NCI-H146 (cell line): ENCODE results near the gene SGTA.

Source experiments
- DNase-seq: peaks from one replicate; lab custom pipeline; 2025; lab: John Stamatoyannopoulos, UW

SGTA gene

DNA sequence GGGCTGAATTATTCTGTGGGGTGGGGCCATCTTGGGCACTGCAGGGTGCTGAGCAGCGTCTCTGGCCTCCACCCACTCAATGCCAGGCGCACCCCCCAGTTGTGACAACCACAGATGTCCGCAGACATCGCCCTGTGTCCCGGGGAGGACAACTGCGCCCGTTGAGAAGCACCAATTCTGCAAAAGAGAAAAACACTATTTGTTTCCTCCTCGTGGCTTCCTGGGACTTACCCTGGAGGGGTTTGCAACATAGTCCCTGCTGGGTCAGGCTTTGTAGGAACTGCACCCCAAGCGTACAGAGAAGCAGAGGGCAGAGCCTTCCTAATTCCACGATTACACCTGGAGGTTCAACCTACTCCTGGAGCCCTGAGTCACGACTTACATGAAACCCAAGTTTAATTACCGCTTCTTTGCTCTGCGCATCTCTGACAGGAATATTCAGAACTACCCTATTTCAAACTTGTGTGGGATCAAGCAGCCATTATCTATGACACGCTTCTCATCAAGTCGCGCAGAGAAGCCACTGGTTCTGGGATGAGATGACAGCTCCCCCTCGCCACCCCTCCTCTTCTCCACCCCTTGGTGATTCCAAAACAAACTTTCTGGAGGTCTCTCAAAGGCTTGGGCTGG, 32.1 kb downstream of the SGTA start:
- no peak for DNase-seq

DNA sequence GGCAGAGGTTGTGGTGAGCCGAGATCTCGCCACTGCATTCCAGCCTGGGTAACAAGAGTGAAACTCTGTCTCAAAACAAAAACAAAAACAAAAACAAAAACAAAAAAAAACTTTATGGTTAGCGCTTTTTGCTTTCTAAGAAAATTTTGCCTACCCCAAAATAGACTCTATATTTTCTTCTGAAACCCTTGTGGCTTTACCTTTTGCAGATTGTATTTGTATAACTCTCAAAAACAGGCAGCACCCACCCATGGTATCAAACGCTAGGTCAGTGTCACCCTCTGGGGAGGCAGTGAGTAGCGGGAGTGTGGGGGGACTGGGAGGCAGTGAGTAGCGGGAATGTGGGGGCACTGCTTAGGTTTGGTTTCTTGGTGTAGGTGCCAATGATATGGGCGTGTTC, 35.7 kb downstream of the SGTA start:
- DNase-seq = no peak

DNA sequence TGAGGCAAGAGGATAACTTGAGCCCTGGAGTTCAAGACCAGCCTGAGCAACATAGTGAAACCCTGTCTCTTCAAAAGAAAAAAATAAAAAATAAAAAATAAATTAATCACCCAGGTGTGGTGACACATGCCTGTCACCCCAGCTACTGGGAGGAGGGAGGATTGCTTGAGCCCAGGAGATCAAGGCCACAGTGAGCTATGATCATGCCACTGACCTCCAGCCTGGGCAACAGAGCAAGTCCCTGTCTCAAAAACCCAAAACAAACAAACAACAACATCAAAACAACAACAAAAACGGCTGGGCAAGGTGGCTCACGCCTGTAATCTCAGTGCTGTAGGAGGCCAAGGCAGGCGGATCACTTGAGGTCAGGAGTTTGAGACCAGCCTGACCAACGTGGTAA, 39.0 kb downstream of the SGTA start:
- no peak for DNase-seq

DNA sequence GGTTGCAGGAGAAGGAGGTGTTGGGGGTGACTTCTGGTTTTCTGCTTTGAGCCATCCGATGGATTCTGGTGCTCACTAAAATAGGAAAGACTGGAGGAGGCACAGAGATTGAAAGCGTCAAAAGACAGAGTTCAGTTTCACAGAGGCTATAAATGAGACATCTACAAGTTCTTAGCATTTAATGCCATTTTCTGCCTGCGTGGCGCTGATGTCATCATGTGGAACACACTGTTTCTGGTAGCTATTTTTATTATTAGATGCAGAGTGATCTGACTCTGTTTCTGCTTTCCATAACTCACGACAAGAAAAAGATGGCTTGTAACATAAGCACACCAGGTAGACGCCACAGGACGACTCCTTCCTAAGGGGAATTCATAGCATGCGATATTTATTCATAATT, 40.0 kb downstream of the SGTA start:
- DNase-seq = no peak

DNA sequence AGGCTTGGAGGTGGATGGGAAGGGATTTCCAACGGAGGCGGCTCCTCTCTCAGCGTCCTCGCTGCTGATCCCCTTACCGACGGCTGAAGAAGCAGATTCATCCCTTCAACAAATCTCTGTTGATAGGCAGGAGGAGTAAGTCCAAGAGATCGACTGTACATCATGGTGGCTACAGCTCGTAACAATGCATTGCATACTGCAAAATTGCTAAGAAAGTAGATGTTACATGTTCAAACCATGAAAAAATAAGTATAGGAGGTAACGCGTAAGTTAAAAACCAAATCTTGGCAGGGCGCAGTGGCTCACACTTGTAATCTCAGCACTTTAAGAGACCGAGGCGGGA, 42.8 kb downstream of the SGTA start:
- no peak for DNase-seq

DNA sequence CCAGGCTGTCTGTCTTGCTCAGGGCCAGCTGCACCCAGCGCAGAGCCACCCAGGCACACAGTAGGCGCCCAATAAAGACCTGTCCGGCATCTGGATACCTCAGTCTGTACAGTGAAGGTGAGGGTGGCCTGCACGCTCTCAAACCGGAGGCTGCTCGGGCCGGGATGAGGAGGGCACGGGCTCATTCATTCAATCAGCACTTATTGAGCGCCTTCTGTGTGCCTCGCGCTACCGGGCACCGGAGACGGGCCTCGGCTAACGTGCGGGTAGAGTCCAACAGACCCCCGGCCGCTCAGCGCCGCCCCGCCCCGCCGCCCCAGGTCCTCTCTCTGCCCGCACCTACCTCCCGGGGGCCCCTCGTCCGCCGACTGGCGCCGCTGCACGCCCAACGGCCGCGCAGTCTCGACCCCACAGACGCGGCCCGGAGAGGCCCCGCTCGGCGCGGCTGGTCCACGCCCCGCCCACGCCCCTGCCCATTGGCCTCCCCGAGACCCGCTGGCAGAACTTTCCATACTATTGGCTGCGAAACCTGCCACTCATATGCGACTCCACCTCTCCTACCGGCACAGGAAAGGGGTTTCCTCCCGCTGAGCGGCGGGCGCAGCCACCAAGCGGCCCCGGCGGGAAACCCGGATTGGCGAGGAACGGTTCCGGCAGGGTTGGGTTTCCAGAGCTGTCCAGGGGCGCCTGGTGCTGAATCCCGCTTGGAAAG, 43.3 kb downstream of the SGTA start, which contains the start of gene SLC39A3:
TSS of gene SLC39A3 (minus strand) at position 416 of the 712 bp plus-strand sequence. CDS start 2,760 bp downstream, outside the sequence.
- peak; percentile 91 for DNase-seq

DNA sequence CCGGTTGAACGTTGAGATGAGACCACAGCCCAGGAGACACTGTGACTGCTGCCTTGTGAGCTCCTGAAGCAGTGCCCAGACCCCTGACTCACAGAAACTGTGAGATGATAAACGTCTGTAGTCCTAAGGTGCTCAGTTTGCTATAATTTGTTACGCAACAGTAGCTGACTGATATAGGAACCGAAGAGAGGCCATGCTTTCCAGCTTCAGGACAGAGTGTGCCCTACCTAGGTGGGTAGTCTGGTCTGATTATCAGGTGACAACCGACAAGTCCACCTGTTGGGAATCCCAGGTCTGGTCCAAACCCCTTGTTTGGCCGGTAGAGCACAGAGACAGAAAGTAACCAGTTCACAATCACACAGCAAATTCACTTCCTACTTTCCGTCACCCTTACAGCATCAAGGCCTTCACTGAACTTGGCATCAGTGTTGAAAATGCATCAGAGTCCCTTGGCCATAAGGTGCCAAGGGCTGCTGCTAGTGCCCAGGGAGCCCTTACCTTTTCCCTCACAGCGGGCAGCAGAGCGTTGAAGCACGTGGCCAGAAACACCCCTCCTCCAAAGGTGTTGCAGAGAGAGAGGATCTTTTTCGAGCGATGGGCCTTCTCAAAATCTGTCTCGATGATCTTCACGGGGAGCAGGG, 46.4 kb downstream of the SGTA start:
- DNase-seq = no peak

DNA sequence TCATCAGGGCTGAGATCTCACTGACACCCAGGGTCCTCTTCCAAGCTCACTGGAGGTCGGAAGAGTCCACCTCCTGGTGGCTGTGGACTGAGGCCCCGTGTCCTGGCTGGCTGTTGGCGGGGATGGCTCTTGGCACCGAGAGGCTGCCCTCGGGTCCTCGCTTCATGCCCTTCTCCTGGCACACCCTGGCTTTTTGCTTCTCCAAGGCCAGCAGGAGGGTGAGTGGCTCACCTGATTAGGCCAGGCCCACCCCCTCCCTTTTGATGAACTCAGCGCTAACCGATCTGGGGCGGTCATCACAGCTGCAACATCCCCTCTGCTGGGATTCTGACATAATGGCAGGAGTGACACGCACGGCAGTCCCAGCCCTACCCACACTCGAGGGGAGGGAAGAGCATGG, 47.7 kb downstream of the SGTA start:
- DNase-seq = no peak

DNA sequence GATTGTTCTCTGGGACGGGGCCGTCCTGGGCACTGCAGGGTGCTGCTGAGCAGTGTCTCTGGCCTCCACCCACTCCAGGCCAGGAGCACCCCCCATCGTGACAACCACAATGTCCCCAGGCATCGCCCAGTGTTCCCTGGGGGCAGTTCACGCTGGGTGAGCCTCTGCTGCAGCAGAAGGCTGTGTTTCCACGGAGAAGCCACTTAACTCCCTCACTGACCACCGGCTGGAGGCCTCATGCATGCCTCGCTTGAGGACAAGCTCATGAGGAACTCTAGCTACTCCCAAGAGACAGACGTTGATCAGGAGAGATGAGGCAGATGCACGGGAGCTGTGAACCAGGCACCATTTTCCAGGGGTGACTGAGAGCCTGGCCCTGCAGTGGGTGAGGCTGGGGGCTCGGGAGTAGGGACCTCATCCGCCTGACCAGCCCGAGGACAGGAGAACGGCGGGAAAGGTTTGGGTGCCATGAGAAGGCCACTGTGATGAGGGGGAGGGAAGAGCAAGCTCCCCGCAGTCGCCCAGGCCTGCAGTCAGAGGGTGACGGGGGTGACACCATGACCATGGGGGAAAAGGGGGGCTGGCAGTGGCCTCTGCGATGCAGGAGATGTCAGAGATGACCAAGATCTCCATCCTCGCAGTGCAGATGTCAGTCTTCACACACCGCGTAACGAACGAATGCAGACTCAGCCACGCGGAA, 48.3 kb downstream of the SGTA start:
- no peak for DNase-seq

DNA sequence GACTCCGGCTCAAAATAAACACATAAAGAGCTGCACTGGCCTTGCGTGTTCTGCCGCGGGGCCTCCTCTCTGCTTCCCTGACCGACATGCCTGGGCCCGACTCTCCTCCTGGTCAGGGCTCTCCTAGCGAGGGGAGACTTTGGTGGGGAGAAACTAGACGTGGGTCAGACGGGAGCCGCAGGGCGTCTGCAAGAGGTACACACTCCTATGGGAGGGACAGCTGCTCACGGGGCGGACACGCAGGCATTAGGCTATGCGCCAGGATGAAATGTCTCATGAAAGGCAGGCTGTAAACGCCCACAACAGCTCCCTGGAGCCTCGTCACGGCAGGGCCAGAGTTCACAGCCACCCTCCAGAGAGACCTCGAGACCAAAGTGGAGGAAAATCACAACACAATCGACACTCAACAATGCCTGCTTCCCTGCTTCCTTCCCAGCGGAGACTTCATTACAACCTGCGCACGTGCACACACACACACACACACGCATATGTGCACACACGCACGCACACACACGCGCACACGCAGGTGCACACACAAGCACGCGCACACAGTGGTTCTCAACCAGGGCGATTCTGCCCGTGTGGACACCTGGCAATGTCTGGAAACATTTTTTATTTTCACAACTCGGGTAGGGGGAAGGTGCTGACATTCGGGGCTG, 49.0 kb downstream of the SGTA start:
- DNase-seq = no peak

DNA sequence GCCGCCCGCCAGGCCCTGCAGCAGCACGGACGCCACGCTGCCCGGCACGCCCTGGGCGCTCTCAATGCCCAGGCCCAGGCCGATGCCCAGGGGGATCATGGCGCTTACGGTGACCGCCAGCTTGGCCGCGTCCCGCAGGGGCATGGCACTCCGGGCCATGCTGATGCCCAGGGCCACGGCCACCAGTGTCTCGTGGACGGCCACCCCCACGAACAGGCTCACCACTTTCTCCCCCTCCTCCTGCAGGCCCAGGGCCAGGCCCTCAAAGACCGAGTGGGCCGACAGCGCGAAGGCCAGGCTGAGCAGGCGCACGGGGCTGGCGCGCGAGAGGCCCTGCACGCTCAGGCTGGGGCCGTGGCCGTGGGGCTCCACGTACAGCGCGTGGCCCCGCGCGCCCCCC, 50.2 kb downstream of the SGTA start:
- no peak for DNase-seq

DNA sequence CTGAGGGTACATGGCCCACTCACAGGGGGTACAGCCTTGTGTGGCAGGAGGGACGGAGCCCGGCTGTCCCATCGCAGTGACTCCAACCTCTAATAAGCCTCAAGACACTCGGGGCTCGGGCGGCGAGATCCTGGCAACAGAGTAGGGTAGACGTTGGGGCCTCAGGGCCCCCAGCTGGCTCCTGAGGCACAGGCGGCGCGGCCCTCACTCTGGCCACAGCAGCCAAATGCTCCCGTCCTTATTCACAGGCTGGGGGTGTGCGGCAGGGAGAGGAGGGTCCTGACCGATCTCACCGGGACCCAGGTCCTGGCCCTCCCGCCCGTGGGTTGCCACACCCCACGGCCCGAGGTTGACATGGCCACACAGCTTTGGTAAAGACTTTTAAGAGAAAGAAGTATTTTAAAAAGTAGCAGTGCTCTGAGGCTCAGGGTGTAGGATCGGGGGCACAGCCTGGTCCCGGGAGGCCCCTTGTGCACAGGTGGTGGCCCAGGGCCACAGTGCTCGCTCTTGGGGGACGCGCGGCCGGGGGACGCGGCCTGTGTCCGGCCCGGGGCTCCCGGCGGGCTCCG, 50.8 kb downstream of the SGTA start:
- no peak for DNase-seq

DNA sequence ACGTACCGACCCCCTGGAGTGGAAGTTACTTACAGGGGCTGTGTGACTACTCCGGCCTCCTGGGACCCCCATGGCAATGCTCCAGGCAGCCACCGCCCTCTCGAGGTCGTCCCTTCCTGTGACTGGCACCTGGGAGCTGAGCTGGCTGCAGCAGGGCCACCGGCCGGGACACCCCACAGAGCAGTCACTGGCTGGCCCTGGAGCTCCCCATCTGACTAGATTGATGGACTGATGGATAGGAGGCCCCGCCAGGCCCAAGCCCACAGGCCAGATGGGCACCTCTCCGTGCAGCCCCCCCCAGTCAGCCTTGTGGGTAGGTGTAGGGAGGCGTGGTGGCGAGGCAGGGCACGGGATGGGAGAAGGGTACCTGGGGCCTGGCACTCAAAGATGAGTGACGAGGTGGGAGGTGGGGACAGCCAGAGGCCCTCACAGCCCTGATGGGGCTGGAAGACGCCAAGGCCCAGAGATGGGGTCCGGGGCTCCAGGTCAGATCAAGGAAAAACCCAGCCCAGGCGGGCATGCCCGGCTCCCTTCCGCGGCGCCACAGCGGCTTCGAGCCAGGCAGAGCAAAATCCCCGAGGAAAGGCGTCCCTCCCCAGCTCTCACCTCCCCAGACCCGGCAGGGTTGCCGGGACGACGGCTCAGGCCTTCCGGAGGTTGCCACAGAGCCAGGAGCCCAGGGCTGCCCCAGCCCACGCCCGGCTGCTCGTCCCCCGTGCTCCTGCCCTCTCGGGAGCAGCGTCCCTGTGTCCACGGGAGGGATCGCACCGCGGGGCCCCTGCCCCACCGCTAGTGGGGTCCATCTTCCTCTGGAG, 51.7 kb downstream of the SGTA start:
- DNase-seq = no peak

DNA sequence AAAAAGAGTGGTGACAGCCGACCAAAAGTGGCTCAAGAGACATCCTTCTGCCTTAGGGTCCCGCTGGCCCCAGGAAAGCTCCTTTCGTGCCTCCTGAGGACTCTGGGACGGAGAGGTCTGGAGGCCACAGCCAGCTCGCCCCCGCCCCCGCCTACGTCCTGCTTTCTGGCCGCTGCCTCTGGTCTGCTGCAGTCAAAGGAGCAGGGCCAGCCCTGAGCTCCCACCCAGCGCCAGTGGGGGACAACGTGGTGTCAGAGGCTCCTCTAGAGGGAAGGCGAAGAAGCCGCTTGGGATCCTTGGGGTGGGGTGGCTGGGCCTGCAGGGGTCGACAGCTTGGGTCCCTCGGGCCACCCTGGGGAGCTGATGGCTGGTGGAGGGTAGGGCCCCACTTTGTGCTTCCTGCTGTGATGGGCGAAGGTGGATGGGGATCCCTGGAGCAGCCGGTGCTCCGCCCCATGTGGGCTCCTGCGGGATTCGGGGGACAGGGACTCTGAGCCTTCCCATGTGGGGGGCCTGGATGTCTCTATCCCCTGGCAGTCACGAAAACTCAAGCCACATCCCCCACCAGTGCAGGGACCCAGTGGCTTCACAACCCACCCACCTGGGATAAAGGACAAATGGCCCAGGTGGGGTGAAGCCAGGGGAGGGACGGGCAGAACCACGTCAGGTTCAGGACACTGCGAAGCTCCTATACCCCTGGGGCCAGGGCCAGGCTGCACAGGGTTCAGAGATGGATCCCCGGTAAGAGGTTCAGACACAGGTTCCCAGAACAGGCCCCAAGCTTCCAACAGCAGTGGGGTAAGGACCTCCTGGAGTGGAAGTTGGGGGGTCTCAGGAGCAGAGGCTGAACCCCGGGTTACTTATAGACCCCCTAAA, 52.9 kb downstream of the SGTA start:
- DNase-seq = no peak

DNA sequence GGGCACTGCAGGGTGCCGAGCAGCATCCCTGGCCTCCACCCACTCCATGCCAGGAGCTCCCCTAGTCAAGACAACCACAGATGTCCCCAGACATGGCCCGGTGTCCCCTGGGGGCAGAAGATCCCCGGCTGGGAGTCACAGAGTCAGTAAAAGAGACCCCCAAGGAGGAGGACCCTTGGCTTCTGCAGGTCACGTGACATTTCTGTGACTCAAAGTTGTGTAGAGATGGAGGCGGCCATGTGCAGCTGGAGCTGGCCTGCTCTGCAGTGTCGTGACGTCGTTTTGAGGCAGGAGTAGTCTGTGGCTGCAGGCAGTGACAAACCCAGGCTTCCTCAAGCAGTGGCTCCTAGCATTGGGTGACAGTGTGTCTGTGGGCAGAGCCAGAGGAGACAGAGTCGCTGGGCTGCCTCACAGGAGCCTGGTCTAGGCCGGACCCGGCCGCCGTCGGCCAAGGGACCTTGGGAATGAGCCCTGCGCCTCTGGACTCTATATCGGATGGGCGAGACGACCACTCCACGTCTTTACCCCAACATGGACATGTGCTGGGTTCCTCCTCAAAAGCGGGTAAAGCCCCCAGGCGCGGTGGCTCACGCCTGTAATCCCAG, 54.2 kb downstream of the SGTA start:
- DNase-seq = no peak

DNA sequence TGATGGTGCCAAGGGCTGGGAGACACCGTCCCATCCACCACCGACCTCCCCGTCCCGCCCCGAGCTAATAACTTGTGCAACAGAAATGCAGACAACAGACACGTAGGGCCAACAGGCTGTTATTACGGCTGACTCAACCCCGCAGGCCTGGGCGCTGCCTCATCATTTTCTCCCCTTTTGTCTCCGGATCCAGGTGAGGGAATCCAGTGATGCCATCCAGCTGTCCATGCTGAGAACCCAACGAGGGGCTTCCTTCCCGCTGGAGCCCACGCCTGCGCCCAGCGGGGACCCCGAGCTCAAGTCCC, 55.5 kb downstream of the SGTA start:
- DNase-seq = peak; percentile 10

DNA sequence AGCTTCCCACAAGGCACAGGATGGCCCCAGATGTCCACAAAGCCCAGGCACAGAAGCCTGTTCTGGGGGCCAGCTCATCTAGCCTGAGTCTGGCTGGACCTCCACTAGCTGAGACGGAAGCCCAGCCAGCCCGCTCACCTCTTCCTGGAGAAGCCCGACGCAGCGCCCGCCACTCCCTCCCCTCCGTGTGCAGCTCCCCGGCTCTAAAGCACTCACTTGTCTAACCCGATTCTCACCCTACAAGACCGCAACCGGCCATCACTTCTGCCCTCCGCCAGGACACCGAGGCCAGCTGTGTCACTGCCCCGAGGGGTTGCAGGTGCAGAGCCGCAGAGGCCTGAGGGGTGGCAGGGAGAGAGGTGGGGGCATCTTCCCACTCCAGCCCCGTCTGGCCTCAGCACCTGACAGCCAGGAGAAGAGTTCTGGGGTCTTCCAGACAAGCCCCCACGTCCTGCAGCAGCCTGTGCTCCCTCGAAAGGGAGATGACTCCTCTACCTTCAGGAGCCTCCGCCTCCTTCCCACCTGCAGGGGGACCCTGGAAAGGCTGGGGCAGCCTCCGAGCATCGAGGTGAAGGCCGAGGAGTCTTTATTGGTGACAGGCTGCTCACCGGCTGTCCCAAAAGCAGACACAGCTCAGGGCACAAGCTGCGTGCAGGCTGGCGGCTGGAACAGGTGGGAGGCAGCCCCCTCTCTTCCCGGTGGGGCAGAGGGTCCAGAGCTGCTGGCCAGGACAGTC, 56.0 kb downstream of the SGTA start:
- DNase-seq = peak; percentile 22

DNA sequence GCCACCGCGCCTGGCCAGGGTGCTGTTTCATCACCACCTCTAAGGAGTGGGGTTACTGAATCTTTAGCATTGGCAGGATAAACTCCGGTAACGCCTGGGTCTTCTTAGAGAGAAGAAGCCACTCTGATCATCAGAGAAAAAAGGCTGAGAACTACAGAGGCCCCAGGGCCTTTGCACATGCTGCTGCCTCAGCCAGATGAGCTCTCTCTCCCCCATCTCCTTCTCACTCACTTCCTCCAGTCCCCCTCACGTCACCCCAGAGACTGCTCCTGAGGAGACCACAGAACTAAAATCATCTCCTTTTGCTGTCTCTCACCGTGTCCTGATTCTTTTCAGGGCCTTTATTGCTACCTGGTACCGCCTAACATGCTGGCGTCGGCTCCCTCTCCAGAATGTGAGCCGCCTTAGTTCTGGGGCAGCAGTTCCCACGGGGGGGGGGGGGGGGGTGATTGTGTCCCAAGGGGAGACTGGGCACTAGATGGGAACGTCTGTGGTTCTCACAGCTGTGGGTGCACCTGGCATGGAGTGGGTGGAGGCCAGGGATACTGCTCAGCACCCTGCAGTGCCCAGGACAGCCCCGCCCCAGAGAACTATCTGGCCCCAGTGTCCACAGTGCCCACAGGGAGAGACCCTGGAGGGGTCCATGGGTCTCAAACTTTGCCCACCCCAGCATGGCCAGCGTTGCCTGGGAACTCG, 56.8 kb downstream of the SGTA start:
- no peak for DNase-seq

DNA sequence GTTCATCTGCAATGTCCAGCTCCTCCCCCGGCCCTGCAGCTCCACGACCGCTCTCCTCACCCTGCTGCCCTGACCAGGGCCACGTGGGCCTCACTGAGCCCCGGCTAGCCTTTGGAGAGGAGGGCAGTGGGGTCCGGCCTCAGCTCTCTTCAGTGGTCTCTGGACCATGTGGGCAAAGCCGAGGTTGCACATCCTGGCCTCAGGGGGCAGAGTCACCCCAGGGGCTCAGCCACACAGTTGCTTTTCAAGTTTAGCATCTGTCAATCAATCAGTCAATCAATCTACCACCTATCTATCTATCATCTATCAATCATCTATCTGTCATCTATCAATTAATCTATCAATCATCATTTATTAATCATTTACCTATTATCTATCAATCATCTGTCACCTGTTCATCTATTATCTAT, 58.9 kb downstream of the SGTA start:
- DNase-seq = no peak
